Thoracic aorta (tissue), 2 donors: ENCODE measurements around the gene DMBX1. TPM values are rescaled to one million over a fixed set of nuclear protein-coding genes. Genes with fewer than 3 reads are reported as not detected.

Experiments used
- ATAC-seq: fragments of 150-250 bp; one replicate; pipeline ENCODE4 v1.8.0; 2017; ENCODE audit warnings: low read depth; ENCODE audit not compliant: insufficient number of reproducible peaks, low FRiP score
- DNase-seq: peaks from one replicate; pipeline ENCODE4 v3.0.0-alpha.2; 2020; ENCODE audit warnings: low spot score
- H3K27ac ChIP-seq, 2 donors: fragments of 200-600 bp; sonication (generic); 1 replicate in 1 of 2; 2 replicates in 1 of 2; pipeline ENCODE4 v1.5.1; 2016; ENCODE audit warnings: mild to moderate bottlenecking in 2 of 2, moderate library complexity in 2 of 2
- H3K27me3 ChIP-seq: fragments of 200-600 bp; sonication (generic); replicated peaks from 2 replicates; pipeline ENCODE4 v1.6.0; 2016; ENCODE audit warnings: mild to moderate bottlenecking; ENCODE audit not compliant: insufficient read depth
- H3K36me3 ChIP-seq: fragments of 200-600 bp; sonication (generic); one replicate; pipeline ENCODE4 v1.5.1; 2016
- H3K4me1 ChIP-seq, 2 donors: fragments of 200-600 bp; sonication (generic); 1 replicate in 1 of 2; 2 replicates in 1 of 2; pipeline versions ENCODE4 v1.5.1 to v1.6.0; 2016; ENCODE audit warnings: low read depth in 2 of 2, mild to moderate bottlenecking in 1 of 2; ENCODE audit not compliant: control insufficient read depth in 1 of 2
- H3K4me3 ChIP-seq: fragments of 200-600 bp; sonication (generic); 2 replicates; pipeline ENCODE4 v1.5.1; 2016; ENCODE audit warnings: mild to moderate bottlenecking
- H3K9me3 ChIP-seq: fragments of 200-600 bp; sonication (generic); 2 replicates; pipeline ENCODE4 v1.5.1; 2016
- total RNA-seq, 2 donors: library from RNA; depleted of rRNA; stranded (reverse); fragments of >200 nt; gene quantifications; one replicate each; pipeline versions ENCODE4 v1.1.0 to v1.2.3, GENCODE V29; 2016
- TF ChIP-seq, protein P1 (sequence below): fragments of 200-600 bp; sonication (generic); IDR thresholded peaks from one replicate; pipeline ENCODE4 v1.5.1; 2019; ENCODE audit warnings: antibody characterized with exemption

The DMBX1 gene
- total RNA-seq, 2 donors from 2014 or later, result not detected

DNA sequence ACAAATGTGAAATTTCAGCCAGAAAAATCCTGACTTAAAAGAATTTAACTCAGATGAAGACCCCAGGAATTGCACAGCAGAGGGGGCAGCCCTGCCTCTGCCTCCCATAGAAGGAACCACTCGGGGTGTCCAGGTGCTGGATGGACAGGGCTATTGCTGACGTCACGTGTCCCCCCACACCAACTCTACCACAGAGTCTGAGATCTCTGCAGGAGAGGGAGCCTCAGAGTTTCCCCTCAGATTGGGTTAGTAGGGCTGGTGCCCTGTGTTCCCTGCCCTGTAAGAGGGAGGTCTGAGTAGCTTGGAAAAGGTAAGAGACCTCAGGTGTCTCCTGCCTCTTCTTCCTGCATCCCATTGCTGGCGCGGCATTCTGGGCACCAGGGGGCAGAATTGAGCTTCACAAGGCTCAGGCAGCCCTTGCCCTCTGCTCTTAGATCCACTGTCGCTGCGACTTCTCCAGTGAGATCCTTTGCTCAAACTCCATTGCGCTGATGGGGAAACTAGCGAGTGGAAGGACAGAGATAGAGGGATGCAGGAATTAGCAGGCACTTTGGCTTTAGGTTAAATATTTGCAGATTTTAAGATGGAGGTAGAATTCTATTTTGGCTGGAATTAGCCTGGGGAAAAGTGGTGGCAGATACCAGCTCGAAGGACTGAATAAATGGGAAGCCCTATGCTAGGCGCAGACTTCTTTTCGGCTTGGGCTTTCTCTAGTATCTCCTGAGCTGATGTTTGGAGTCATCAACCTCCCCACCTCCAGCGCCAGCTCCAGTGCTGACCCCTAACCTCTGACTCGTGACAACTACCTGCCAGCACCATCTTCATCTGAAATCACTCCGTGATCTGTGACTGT, 42.8 kb upstream of the DMBX1 start:
- Histone ChIP-seq H3K4me3 (no peak overlapping the region), H3K36me3 (no peaks in the 10 kb centered on the region), H3K27ac (no peak overlapping the region), H3K9me3 (no peaks in the 10 kb centered on the region), H3K4me1 (peaks cover 4 to 11% of the 10 kb centered on the region in 2 donors), H3K27me3 (no peaks in the 10 kb centered on the region)
- DNase-seq (peak; percentile 31), ATAC-seq (no peak)
- TF ChIP-seq, protein P1, sequence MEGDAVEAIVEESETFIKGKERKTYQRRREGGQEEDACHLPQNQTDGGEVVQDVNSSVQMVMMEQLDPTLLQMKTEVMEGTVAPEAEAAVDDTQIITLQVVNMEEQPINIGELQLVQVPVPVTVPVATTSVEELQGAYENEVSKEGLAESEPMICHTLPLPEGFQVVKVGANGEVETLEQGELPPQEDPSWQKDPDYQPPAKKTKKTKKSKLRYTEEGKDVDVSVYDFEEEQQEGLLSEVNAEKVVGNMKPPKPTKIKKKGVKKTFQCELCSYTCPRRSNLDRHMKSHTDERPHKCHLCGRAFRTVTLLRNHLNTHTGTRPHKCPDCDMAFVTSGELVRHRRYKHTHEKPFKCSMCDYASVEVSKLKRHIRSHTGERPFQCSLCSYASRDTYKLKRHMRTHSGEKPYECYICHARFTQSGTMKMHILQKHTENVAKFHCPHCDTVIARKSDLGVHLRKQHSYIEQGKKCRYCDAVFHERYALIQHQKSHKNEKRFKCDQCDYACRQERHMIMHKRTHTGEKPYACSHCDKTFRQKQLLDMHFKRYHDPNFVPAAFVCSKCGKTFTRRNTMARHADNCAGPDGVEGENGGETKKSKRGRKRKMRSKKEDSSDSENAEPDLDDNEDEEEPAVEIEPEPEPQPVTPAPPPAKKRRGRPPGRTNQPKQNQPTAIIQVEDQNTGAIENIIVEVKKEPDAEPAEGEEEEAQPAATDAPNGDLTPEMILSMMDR, result peak; percentile 67

DNA sequence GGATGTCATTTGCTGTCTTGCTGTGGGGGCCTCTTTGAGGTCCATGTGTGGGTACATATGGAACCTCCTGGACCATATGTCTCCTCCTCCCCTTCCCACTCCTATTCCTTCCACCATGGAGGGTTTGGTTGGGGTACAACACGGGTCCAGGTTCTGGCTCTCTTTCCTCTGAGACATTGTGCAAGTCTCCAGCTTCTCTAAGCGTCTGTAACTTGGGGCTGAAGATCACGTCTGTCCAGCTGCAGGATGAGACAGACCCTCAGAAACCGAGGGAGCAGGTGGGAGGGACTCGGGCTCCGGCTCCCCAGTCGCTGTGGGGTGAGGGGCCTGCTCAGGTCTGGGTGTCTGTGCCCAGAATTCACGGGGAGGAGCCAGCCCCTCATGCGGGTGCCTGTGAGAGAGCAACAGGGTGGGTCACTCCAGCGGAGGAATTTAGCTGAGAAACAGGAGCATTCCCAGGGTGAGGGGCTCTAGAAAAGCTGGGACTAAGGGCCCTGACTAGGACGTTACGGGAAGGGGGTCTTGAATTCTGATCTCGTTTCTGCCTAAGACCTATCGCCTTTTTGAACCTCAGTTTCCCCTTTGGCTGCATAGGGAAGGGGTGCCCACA, 42.0 kb upstream of the DMBX1 start:
- TF ChIP-seq, protein P1, result no peak
- Histone ChIP-seq H3K4me1 (peaks cover 4 to 11% of the 10 kb centered on the region in 2 donors), H3K27me3 (no peaks in the 10 kb centered on the region), H3K27ac (no peak overlapping the region), H3K36me3 (no peaks in the 10 kb centered on the region), H3K4me3 (peak overlapping the region; percentile 67), H3K9me3 (no peaks in the 10 kb centered on the region)
- ATAC-seq (no peak), DNase-seq (no peak)

DNA sequence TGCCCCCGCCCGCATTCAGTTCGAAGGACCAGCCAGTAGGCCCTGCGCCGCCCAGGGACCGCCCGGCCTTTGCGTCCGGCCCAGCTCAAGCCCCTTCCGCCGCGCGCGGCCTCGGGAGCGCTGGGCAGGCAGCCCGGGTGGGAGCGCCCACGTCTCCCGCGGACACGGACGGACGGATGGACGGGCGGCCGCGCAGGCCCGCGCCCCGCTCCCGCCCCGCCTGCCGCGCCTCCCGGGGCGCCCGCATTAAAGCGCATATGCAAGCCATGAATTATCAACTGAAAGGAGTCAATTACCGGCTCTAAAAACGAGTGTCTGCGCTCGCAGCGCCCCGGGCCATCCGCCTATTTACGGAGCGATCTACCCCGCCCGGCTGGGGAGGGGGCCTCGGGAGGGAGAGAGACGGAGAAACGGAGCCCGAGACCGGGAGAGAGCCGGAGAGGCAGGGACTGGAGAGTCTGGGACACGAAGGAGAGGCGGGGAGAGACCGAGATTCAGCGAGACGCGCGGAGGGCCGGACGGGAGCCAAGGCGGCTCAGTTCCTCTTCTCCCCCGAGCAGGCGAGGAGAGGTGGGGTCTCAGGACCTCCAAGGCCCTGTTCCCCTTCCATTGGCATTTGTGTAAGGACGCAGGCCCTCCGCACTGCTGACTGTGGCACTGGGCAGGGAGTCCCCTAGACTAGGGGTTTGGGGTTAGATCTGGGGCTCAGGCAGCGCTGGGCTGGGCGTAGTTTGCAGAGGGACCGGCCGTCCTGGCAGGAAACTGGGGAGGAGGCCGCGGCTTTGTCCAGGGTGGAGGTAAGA, 41.3 kb upstream of the DMBX1 start:
- Histone ChIP-seq H3K27ac (no peak overlapping the region), H3K36me3 (no peaks in the 10 kb centered on the region), H3K4me1 (peaks cover 4 to 11% of the 10 kb centered on the region in 2 donors), H3K27me3 (no peaks in the 10 kb centered on the region), H3K9me3 (no peaks in the 10 kb centered on the region), H3K4me3 (peak overlapping the region; percentile 67)
- TF ChIP-seq, protein P1, result no peak
- DNase-seq, result no peak
- no peak for ATAC-seq

DNA sequence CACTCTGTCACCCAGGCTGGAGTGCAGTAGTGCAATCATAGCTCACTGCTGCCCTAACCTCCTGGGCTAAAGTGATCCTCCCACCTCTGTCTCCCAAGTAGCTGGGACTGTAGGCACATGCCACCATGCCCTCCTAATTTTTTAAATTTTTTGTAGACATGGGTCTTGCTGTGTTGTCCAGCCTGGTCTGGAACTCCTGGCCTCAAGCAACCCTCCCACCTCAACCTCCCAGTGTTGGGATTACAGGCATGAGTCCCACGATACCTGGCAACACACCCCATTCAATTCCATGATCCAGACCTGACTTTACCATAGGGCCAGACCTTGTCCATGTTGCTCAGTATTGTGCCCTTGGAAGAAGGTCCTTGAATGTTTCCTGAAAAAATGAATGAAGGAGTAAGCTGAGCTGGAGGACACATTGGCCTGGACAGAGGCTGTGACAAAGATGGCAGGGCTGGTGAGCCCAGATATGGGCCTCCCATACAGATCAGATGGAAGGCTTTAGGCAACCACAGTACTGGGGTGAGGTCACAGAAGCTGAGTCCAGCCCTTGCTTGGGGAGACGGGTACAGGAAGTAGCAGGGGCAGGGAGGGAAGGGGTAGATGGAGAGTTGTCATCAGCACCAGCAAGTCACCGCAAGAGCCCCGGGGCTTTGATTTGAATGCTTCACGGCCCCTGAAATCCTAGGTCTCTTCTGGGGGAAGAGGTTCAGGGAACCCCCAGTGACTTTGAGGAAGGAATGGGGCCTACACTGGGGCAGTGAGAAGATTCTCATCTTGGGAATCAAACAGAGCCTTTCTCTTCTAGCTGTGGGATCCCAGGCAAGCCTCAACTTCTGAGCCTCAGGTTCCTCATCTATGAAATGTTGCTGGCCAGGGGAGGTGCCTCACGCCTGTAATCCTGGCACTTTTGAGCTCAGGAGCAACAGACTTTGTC, 40.1 kb upstream of the DMBX1 start:
- no peak for ATAC-seq
- Histone ChIP-seq H3K36me3 (no peaks in the 10 kb centered on the region), H3K4me1 (peaks cover 4 to 11% of the 10 kb centered on the region in 2 donors), H3K27me3 (no peaks in the 10 kb centered on the region), H3K27ac (no peak overlapping the region), H3K4me3 (no peak overlapping the region), H3K9me3 (no peaks in the 10 kb centered on the region)
- DNase-seq, result no peak
- TF ChIP-seq, protein P1, result no peak
